Measurements from ENCODE around the gene COG5.
A peak's percentile ranks its signal among the peaks of the same experiment; 100 is the strongest.

COG5 gene

GRCh38 chr7:107304636-107305035 is 259.1 kb downstream of the COG5 start:
- no peak overlapping the region for H3K18ac ChIP-seq (ENCODE audit: low read length)
- H3K9ac ChIP-seq (ENCODE audit: low read length) = no peak overlapping the region
- H4K12ac ChIP-seq (ENCODE audit: low read depth, low read length) = no peak overlapping the region
- H3K36me3 ChIP-seq (ENCODE audit: control insufficient read depth in 1 of 2, insufficient read depth in 2 of 2, low read length in 2 of 2) = no peaks in the 10 kb centered on the region
- no peaks in the 10 kb centered on the region for H3K79me2 ChIP-seq (ENCODE audit: control insufficient read depth, insufficient read depth, low read length, poor library complexity)
- no peak overlapping the region for H2BK120ac ChIP-seq (ENCODE audit: insufficient read depth, low read length, poor library complexity)
- no CpG with 5 or more reads among the region's 3 CpGs for WGBS (ENCODE audit: extremely low coverage, insufficient coverage, insufficient read length)
- no peak overlapping the region for H4K8ac ChIP-seq (ENCODE audit: low read depth, low read length)
- no peak overlapping the region for H2BK12ac ChIP-seq (ENCODE audit: low read length)
- H3K27me3 ChIP-seq (ENCODE audit: insufficient read depth, low read length) = no peaks in the 10 kb centered on the region
- no peak overlapping the region for H3K4me3 ChIP-seq (ENCODE audit: low read depth, low read length)
- H3K4me2 ChIP-seq (ENCODE audit: low read length) = no peak overlapping the region
- no peak overlapping the region for H4K91ac ChIP-seq (ENCODE audit: low read depth, low read length)
- no peak overlapping the region for H3K27ac ChIP-seq (ENCODE audit: low read depth, low read length)
- H3K4me1 ChIP-seq (ENCODE audit: control insufficient read depth in 1 of 2, insufficient read depth in 2 of 2, low read length in 2 of 2) = no peaks in the 10 kb centered on the region
- H3K14ac ChIP-seq (ENCODE audit: low read length) = no peak overlapping the region
- H3K9me3 ChIP-seq (ENCODE audit: insufficient read depth, low read depth, low read length) = no peaks in the 10 kb centered on the region
- no peak overlapping the region for H2BK5ac ChIP-seq (ENCODE audit: low read depth, low read length, poor library complexity)
- H3K23ac ChIP-seq (ENCODE audit: low read length) = no peak overlapping the region
- no peak overlapping the region for H3K4ac ChIP-seq (ENCODE audit: low read depth, low read length)
- H2AFZ ChIP-seq (ENCODE audit: insufficient read depth, low read length, poor library complexity) = no peak overlapping the region
- no peaks in the 10 kb centered on the region for H3K79me1 ChIP-seq (ENCODE audit: low read length)
- H2AK5ac ChIP-seq (ENCODE audit: low read length) = no peak overlapping the region
- no peak for DNase-seq

DNA sequence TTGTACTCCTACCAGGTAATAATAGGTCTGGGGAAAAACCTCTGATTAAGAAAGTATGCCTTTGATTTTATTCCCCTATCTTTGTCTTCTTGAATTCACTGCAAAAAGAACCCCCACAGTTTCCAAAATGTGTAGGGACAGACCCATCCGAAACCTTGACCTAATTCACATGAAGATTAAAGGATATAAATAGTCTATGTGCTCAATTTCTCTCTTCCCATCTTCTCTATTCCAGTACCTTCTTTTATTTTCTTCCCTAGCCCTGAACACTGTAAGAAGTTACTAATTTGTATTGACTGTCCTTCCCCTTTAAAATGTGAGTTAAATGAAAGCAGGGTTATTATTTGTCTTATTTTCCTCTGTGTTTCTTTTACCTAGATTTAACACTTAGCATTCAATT is 259.7 kb downstream of the COG5 start:
- Histone ChIP-seq H3K36me3 (ENCODE audit: control insufficient read depth in 1 of 2, insufficient read depth in 2 of 2, low read length in 2 of 2) (no peaks in the 10 kb centered on the region), H4K12ac (ENCODE audit: low read depth, low read length) (no peak overlapping the region), H2BK120ac (ENCODE audit: insufficient read depth, low read length, poor library complexity) (no peak overlapping the region), H3K79me1 (ENCODE audit: low read length) (no peaks in the 10 kb centered on the region), H4K8ac (ENCODE audit: low read depth, low read length) (no peak overlapping the region), H3K9me3 (ENCODE audit: insufficient read depth, low read depth, low read length) (no peaks in the 10 kb centered on the region), H3K4ac (ENCODE audit: low read depth, low read length) (no peak overlapping the region), H4K91ac (ENCODE audit: low read depth, low read length) (no peak overlapping the region), H3K27ac (ENCODE audit: low read depth, low read length) (no peak overlapping the region), H2BK5ac (ENCODE audit: low read depth, low read length, poor library complexity) (no peak overlapping the region), H3K27me3 (ENCODE audit: insufficient read depth, low read length) (no peaks in the 10 kb centered on the region), H2AK5ac (ENCODE audit: low read length) (no peak overlapping the region), H3K23ac (ENCODE audit: low read length) (no peak overlapping the region), H2BK12ac (ENCODE audit: low read length) (no peak overlapping the region), H3K9ac (ENCODE audit: low read length) (no peak overlapping the region), H3K14ac (ENCODE audit: low read length) (no peak overlapping the region), H3K4me2 (ENCODE audit: low read length) (no peak overlapping the region), H3K4me3 (ENCODE audit: low read depth, low read length) (no peak overlapping the region), H3K79me2 (ENCODE audit: control insufficient read depth, insufficient read depth, low read length, poor library complexity) (no peaks in the 10 kb centered on the region), H2AFZ (ENCODE audit: insufficient read depth, low read length, poor library complexity) (no peak overlapping the region), H3K18ac (ENCODE audit: low read length) (no peak overlapping the region), H3K4me1 (ENCODE audit: control insufficient read depth in 1 of 2, insufficient read depth in 2 of 2, low read length in 2 of 2) (no peaks in the 10 kb centered on the region)
- DNase-seq = no peak
- WGBS (ENCODE audit: extremely low coverage, insufficient coverage, insufficient read length) = no CpG with 5 or more reads among the region's 1 CpG

DNA sequence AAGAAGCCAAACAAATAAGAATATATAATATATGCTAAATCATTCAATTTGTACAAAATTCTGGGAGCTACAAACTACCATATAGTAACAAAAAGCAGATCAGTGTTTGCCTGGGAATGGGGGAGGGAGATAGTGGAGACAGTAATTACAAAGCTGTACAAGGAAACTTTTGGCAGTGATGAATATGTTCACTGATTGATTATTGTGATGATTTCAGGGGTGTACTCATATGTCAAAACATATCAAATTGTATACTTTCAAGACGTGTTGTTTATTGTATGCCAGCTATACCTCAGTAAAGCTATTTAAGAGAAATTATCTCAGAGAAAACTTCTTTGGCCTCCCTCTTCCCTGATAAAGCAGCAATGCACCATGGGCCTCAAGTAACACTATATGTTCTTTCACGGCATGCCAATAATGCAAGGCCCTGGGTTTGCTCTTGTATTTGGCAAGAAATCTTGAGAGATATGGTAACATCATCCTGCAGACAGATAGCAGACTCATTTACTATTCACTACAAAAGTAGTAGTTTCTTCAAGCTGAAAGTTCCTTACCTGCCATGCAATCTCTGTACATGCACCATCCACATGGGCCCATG is 261.4 kb downstream of the COG5 start:
- Histone ChIP-seq H3K9ac (ENCODE audit: low read length) (no peak overlapping the region), H3K18ac (ENCODE audit: low read length) (no peak overlapping the region), H3K14ac (ENCODE audit: low read length) (no peak overlapping the region), H3K4me1 (ENCODE audit: control insufficient read depth in 1 of 2, insufficient read depth in 2 of 2, low read length in 2 of 2) (no peaks in the 10 kb centered on the region), H4K12ac (ENCODE audit: low read depth, low read length) (no peak overlapping the region), H2BK120ac (ENCODE audit: insufficient read depth, low read length, poor library complexity) (no peak overlapping the region), H4K8ac (ENCODE audit: low read depth, low read length) (no peak overlapping the region), H3K23ac (ENCODE audit: low read length) (no peak overlapping the region), H2BK5ac (ENCODE audit: low read depth, low read length, poor library complexity) (no peak overlapping the region), H3K27me3 (ENCODE audit: insufficient read depth, low read length) (no peaks in the 10 kb centered on the region), H4K91ac (ENCODE audit: low read depth, low read length) (no peak overlapping the region), H2AK5ac (ENCODE audit: low read length) (no peak overlapping the region), H3K79me2 (ENCODE audit: control insufficient read depth, insufficient read depth, low read length, poor library complexity) (no peaks in the 10 kb centered on the region), H3K4ac (ENCODE audit: low read depth, low read length) (no peak overlapping the region), H2AFZ (ENCODE audit: insufficient read depth, low read length, poor library complexity) (no peak overlapping the region), H2BK12ac (ENCODE audit: low read length) (no peak overlapping the region), H3K27ac (ENCODE audit: low read depth, low read length) (no peak overlapping the region), H3K79me1 (ENCODE audit: low read length) (no peaks in the 10 kb centered on the region), H3K4me2 (ENCODE audit: low read length) (no peak overlapping the region), H3K4me3 (ENCODE audit: low read depth, low read length) (no peak overlapping the region), H3K36me3 (ENCODE audit: control insufficient read depth in 1 of 2, insufficient read depth in 2 of 2, low read length in 2 of 2) (no peaks in the 10 kb centered on the region), H3K9me3 (ENCODE audit: insufficient read depth, low read depth, low read length) (no peaks in the 10 kb centered on the region)
- no CpG with 5 or more reads among the region's 2 CpGs for WGBS (ENCODE audit: extremely low coverage, insufficient coverage, insufficient read length)
- peak in 1 of 2 donors; percentile 9 for DNase-seq

DNA sequence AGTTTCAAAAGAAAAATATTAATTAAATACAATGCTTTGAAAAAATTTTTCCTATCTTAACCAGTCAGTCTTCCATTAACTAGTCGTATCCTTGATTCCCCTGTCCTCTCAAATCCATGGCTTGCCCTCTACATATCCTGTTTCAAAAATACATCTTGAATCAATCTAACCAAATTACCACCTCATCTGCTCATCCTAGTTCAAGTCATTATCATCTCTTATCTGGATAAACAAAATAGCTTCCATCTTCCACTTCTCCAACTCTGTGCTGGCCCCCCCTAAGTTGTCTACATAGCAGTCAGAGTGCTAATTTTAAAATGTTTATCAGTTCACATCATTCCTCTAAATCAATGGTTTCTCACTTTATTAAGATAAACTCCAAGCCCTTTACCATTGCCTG is 269.5 kb downstream of the COG5 start:
- no peaks in the 10 kb centered on the region for H3K79me1 ChIP-seq (ENCODE audit: low read length)
- no peaks in the 10 kb centered on the region for H3K9me3 ChIP-seq (ENCODE audit: insufficient read depth, low read depth, low read length)
- no peak overlapping the region for H4K8ac ChIP-seq (ENCODE audit: low read depth, low read length)
- no peaks in the 10 kb centered on the region for H3K79me2 ChIP-seq (ENCODE audit: control insufficient read depth, insufficient read depth, low read length, poor library complexity)
- H2AFZ ChIP-seq (ENCODE audit: insufficient read depth, low read length, poor library complexity) = no peak overlapping the region
- peaks cover 0 to 3% of the 10 kb centered on the region in 2 experiments for H3K36me3 ChIP-seq (ENCODE audit: control insufficient read depth in 1 of 2, insufficient read depth in 2 of 2, low read length in 2 of 2)
- no peak overlapping the region for H3K14ac ChIP-seq (ENCODE audit: low read length)
- no peak overlapping the region for H2AK5ac ChIP-seq (ENCODE audit: low read length)
- H3K23ac ChIP-seq (ENCODE audit: low read length) = no peak overlapping the region
- H2BK12ac ChIP-seq (ENCODE audit: low read length) = no peak overlapping the region
- H4K91ac ChIP-seq (ENCODE audit: low read depth, low read length) = no peak overlapping the region
- H3K27me3 ChIP-seq (ENCODE audit: insufficient read depth, low read length) = no peaks in the 10 kb centered on the region
- H3K4me1 ChIP-seq (ENCODE audit: control insufficient read depth in 1 of 2, insufficient read depth in 2 of 2, low read length in 2 of 2) = peaks cover 0 to 2% of the 10 kb centered on the region in 2 experiments
- no peak overlapping the region for H3K4ac ChIP-seq (ENCODE audit: low read depth, low read length)
- no peak overlapping the region for H3K4me2 ChIP-seq (ENCODE audit: low read length)
- H3K18ac ChIP-seq (ENCODE audit: low read length) = no peak overlapping the region
- H3K9ac ChIP-seq (ENCODE audit: low read length) = no peak overlapping the region
- H2BK120ac ChIP-seq (ENCODE audit: insufficient read depth, low read length, poor library complexity) = no peak overlapping the region
- no CpG with 5 or more reads among the region's 1 CpG for WGBS (ENCODE audit: extremely low coverage, insufficient coverage, insufficient read length)
- H4K12ac ChIP-seq (ENCODE audit: low read depth, low read length) = no peak overlapping the region
- no peak overlapping the region for H2BK5ac ChIP-seq (ENCODE audit: low read depth, low read length, poor library complexity)
- no peak overlapping the region for H3K4me3 ChIP-seq (ENCODE audit: low read depth, low read length)
- no peak for DNase-seq
- H3K27ac ChIP-seq (ENCODE audit: low read depth, low read length) = no peak overlapping the region
